ENCODE measurements around the gene FCMR.

The FCMR gene

DNA sequence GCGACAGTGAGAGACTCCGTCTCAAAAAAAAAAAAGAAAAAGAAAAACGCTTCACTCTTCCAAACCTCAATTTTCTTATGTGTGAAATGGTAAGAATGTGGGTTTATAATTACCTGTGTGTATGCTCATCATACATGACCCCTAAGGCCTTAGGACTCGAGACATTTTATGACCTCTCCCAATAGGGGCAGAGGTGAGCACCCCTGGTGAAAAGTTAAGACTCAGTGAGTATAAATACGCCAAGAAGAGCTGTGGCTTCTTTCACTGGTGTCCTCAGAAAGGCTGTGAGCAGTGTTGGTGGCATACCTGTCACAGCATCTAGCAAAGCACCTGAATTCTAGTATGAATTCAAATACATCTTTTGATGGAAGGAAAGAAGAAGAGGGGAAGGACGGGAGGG, 7.8 kb upstream of the FCMR start:
- TF ChIP-seq CTCF (IDR thresholded peaks at IDR 0.05), result no peak

GRCh38 chr1:206926286-206926685, 4.5 kb upstream of the FCMR start:
- no peak for TF ChIP-seq CTCF (IDR thresholded peaks at IDR 0.05)

- TF ChIP-seq CTCF (IDR thresholded peaks at IDR 0.05), result no peak
Measured at GRCh38 chr1:206925106-206925736, 3.5 kb upstream of the FCMR start.

- TF ChIP-seq CTCF (IDR thresholded peaks at IDR 0.05), result no peak
Measured at GRCh38 chr1:206924592-206925105, 2.9 kb upstream of the FCMR start.

DNA sequence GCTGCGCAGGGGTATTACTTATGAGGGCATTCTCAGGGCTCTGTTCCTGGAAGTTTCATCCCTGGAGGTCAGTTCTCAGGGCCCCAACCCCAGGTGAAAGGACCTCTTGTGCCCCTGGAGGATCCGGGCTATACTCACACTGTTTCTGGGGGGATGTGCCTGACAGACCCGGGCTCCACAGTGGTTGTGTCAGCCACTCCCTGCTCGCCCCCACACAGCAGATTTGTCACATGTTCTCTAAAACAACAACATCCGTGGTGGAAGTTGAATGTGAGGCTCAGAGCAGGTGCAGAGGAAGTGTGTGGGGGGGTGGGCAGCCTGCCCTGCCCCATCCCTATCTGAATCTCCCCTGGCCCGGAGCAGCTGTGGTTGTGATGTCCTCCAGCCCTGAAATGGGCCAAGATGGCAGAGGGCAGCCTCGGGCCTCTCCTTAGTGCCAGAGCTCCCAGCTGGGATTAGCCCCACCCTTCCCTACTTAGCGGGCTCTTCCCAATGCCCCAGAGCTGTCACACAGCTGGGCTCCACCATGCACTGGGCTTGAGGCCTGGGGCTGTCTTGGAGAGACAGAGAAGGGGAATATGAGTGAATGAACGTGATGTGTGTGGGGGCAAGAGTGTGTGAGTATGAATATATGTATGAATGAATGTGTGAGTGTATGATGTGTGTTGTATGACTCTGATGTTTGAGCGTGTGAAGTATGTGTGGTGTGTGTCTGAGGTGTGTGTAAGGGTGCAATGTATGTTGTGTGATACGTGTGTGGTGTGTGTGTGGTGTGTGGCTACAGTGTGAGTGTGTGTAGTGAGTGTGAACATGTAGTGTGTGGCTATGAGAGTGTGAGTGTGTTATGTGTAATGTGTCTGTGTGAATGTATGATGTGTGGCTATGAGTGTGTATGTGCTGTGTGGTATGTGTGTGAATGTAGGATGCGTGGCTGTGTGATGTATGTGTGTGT, 1.5 kb upstream of the FCMR start:
- no peak for TF ChIP-seq CTCF (IDR thresholded peaks at IDR 0.05)

DNA sequence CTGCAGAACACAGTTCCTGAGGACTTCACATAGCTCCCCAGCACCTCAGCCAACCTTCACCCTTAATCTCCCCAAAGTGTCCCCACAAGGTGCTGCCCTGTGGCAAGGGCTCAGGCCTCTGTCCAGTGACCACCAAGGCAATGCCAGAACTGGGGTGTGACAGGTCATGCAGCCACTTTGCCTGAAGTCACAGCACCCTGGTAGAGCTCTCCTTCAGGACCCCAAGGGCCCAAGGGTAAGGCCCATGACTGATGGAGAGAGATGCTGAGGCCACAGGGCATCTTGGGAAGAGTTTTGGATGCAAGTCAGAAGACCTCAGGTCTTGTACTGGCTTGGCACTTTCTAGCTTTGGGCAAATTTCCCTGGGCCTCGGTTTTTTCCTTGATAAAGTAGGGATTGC, 783 bp upstream of the FCMR start:
- TF ChIP-seq CTCF (IDR thresholded peaks at IDR 0.05), result no peak

GRCh38 chr1:206918076-206918475, 3.7 kb downstream of the FCMR start:
- no peak for TF ChIP-seq CTCF (IDR thresholded peaks at IDR 0.05)

Measured in LNCAP (cell line).